GM23338 (cell line): ENCODE measurements around the gene ENTPD3. TPM values are rescaled to one million over a fixed set of nuclear protein-coding genes. Genes with fewer than 3 reads are reported as not detected.

ENCODE experiments used
- ATAC-seq: fragments of 200-7000 bp; cut with Tn5 transposase; 3 replicates; pipeline ENCODE4 v1.9.1; 2020
- DNase-seq: peaks from one replicate; pipeline ENCODE4 v3.0.0-alpha.2; 2015; ENCODE audit warnings: low spot score
- H2AFZ ChIP-seq: fragments of 200-600 bp; sonication (generic); 2 replicates; pipeline ENCODE4 v1.8.0; 2016; ENCODE audit warnings: antibody characterized with exemption, mild to moderate bottlenecking, moderate library complexity
- H3F3A ChIP-seq: fragments of 200-600 bp; sonication (generic); replicated peaks from 2 replicates; pipeline ENCODE4 v1.8.0; 2017; ENCODE audit warnings: antibody characterized with exemption, mixed run types, low read depth
- H3K27ac ChIP-seq: fragments of 200-600 bp; sonication (generic); 2 replicates; pipeline ENCODE4 v1.6.1; 2016; ENCODE audit warnings: low read depth
- H3K27me3 ChIP-seq: fragments of 200-600 bp; sonication (generic); 2 replicates; pipeline ENCODE4 v1.8.0; 2016; ENCODE audit warnings: mild to moderate bottlenecking, mixed run types, moderate library complexity; ENCODE audit not compliant: insufficient read depth
- H3K36me3 ChIP-seq: fragments of 200-600 bp; sonication (generic); 2 replicates; pipeline ENCODE4 v1.8.0; 2016; ENCODE audit warnings: mild to moderate bottlenecking; ENCODE audit not compliant: insufficient read depth
- H3K4me1 ChIP-seq: fragments of 200-600 bp; sonication (generic); 2 replicates; pipeline ENCODE4 v1.8.0; 2016; ENCODE audit warnings: mild to moderate bottlenecking, moderate library complexity; ENCODE audit not compliant: insufficient read depth
- H3K4me2 ChIP-seq: fragments of 200-600 bp; sonication (generic); 2 replicates; pipeline ENCODE4 v1.7.1; 2017; ENCODE audit warnings: mixed run types
- H3K4me3 ChIP-seq: fragments of 200-600 bp; sonication (generic); 2 replicates; pipeline ENCODE4 v1.6.1; 2016; ENCODE audit warnings: mixed run types
- H3K79me2 ChIP-seq: fragments of 200-600 bp; sonication (generic); replicated peaks from 2 replicates; pipeline ENCODE4 v1.8.0; 2017; ENCODE audit warnings: mild to moderate bottlenecking; ENCODE audit not compliant: insufficient read depth
- H3K9me2 ChIP-seq: fragments of 200-600 bp; sonication (generic); 2 replicates; pipeline ENCODE4 v1.8.0; 2017; ENCODE audit not compliant: insufficient read depth
- H4K20me1 ChIP-seq: fragments of 200-600 bp; sonication (generic); replicated peaks from 2 replicates; pipeline ENCODE4 v1.8.0; 2017; ENCODE audit warnings: mild to moderate bottlenecking; ENCODE audit not compliant: insufficient read depth
- H3K27ac Mint-ChIP-seq: 2 replicates; pipeline ENCODE4 v1.8.0; 2020; ENCODE audit warnings: inconsistent platforms, mild to moderate bottlenecking, moderate library complexity, mixed read lengths
- H3K27me3 Mint-ChIP-seq: 3 replicates; pipeline ENCODE4 v1.8.0; 2022; ENCODE audit warnings: low read depth, mild to moderate bottlenecking, moderate library complexity, mixed read lengths, inconsistent platforms; ENCODE audit not compliant: insufficient read depth, poor library complexity
- H3K36me3 Mint-ChIP-seq: 3 replicates; pipeline ENCODE4 v1.8.0; 2021; ENCODE audit warnings: low read depth, mild to moderate bottlenecking, inconsistent platforms, moderate library complexity, mixed read lengths
- H3K4me1 Mint-ChIP-seq: 3 replicates; pipeline ENCODE4 v1.8.0; 2020; ENCODE audit warnings: mild to moderate bottlenecking, inconsistent platforms, mixed read lengths
- H3K4me3 Mint-ChIP-seq: 3 replicates; pipeline ENCODE4 v1.8.0; 2021; ENCODE audit warnings: moderate library complexity, mild to moderate bottlenecking, inconsistent platforms, mixed read lengths
- H3K9me3 Mint-ChIP-seq: 3 replicates; pipeline ENCODE4 v1.8.0; 2020; ENCODE audit warnings: moderate library complexity, mild to moderate bottlenecking, inconsistent platforms, mixed read lengths
- CREB1 ChIP-seq: fragments of 250-450 bp; sonication (Bioruptor Pico); IDR thresholded peaks from 2 replicates; pipeline ENCODE4 v1.5.0; 2020; ENCODE audit warnings: low read depth, mild to moderate bottlenecking, moderate library complexity
- CTCF ChIP-seq, 2 experiments: fragments of 200-600 bp in 1 of 2; sonication (generic) in 1 of 2; conservative IDR thresholded peaks; 2 replicates each; pipeline versions ENCODE4 v1.5.1 to v1.6.1; 2016 to 2017; ENCODE audit warnings: antibody characterized with exemption in 2 of 2, low read depth in 2 of 2, mild to moderate bottlenecking in 2 of 2, moderate library complexity in 1 of 2
- ETS1 ChIP-seq: IDR thresholded peaks from 2 replicates; pipeline ENCODE4 v1.6.1; 2016; ENCODE audit warnings: antibody characterized with exemption
- EZH2 ChIP-seq: fragments of 200-600 bp; sonication (generic); IDR thresholded peaks from one replicate; pipeline ENCODE4 v1.8.0; 2017; ENCODE audit warnings: antibody characterized with exemption, mild to moderate bottlenecking, low read depth; ENCODE audit not compliant: unreplicated experiment
- EZH2phosphoT487 ChIP-seq: fragments of 200-600 bp; sonication (generic); IDR thresholded peaks from one replicate; pipeline ENCODE4 v1.8.1; 2018; ENCODE audit warnings: antibody characterized with exemption; ENCODE audit not compliant: unreplicated experiment
- JUNB ChIP-seq: IDR thresholded peaks from one replicate; pipeline ENCODE4 v1.6.1; 2016; ENCODE audit warnings: antibody characterized with exemption; ENCODE audit not compliant: unreplicated experiment
- NANOG ChIP-seq: IDR thresholded peaks from 2 replicates; pipeline ENCODE4 v1.6.1; 2016; ENCODE audit warnings: antibody characterized with exemption, borderline replicate concordance
- POLR2AphosphoS5 ChIP-seq: IDR thresholded peaks from 2 replicates; pipeline ENCODE4 v1.6.1; 2016; ENCODE audit warnings: antibody characterized with exemption, low read depth
- REST ChIP-seq: IDR thresholded peaks from one replicate; pipeline ENCODE4 v1.6.1; 2018; ENCODE audit warnings: antibody characterized with exemption; ENCODE audit not compliant: unreplicated experiment
- STAT1 ChIP-seq: IDR thresholded peaks from one replicate; pipeline ENCODE4 v1.6.1; 2016; ENCODE audit warnings: antibody characterized with exemption; ENCODE audit not compliant: unreplicated experiment
- ZNF114 ChIP-seq: fragments of 250-450 bp; sonication (Bioruptor Pico); IDR thresholded peaks from 2 replicates; pipeline ENCODE4 v1.5.0; 2020; ENCODE audit warnings: mild to moderate bottlenecking, moderate library complexity
- ZNF331 ChIP-seq: fragments of 250-450 bp; sonication (Bioruptor Pico); IDR thresholded peaks from 2 replicates; pipeline ENCODE4 v1.5.0; 2020; ENCODE audit warnings: low read depth, mild to moderate bottlenecking, moderate library complexity
- ZNF462 ChIP-seq: fragments of 250-450 bp; sonication (Bioruptor Pico); IDR thresholded peaks from 2 replicates; pipeline ENCODE4 v1.5.0; 2020; ENCODE audit warnings: mild to moderate bottlenecking, moderate library complexity
- polyA plus RNA-seq: library from polyadenylated mRNA; unstranded; fragments of >200 nt; fragmentation: Nextera tagmentation; extraction: Ambion mirVana; gene quantifications from 2 replicates; pipeline ENCODE4 v1.2.1, GENCODE V29; 2016
- total RNA-seq: library from RNA; depleted of rRNA; stranded (reverse); fragments of >200 nt; shearing (Covaris generic); gene quantifications from 2 replicates; pipeline ENCODE4 v1.2.3, GENCODE V29; 2014

The ENTPD3 gene
- total and polyA plus RNA-seq, 2 experiments from 2014 or later, result 0.32 to 0.63 TPM

GRCh38 chr3:40387895-40388254 lies 891 bp downstream of the ENTPD3 start:
- H3K27me3 Mint-ChIP-seq, result peaks cover 21% of the 10 kb centered on the region

More at GRCh38 chr3:40387895-40388254, 891 bp downstream of the ENTPD3 start:
- Histone ChIP-seq H3K4me2 (peak overlapping the region; percentile 96), H3K27me3 (peaks cover 40% of the 10 kb centered on the region), H3K27ac (no peak overlapping the region), H3K36me3 (no peaks in the 10 kb centered on the region), H3F3A (no peaks in the 10 kb centered on the region; the same call in 1 of the 2 replicates), H3K9me2 (no peaks in the 10 kb centered on the region), H3K79me2 (no peaks in the 10 kb centered on the region), H4K20me1 (no peaks in the 10 kb centered on the region), H2AFZ (peak overlapping the region; percentile 100), H3K4me3 (peak overlapping the region; percentile 88), H3K4me1 (peaks cover 9% of the 10 kb centered on the region)
- no peak overlapping the region for H3K27ac Mint-ChIP-seq
- H3K4me3 Mint-ChIP-seq, result peak overlapping the region; percentile 88
- TF ChIP-seq POLR2AphosphoS5 (no peak), STAT1 (no peak), ZNF114 (no peak), ETS1 (no peak), ZNF462 (CRISPR knock-in tag) (no peak), REST (no peak), EZH2 (no peak), EZH2phosphoT487 (no peak), NANOG (no peak), CTCF (conservative IDR thresholded peaks at IDR 0.05; ENCODE audit: low read depth in 2 of 2) (no peak), ZNF331 (CRISPR knock-in tag) (no peak), CREB1 (CRISPR knock-in tag) (no peak), JUNB (no peak)
- H3K9me3 Mint-ChIP-seq, result no peaks in the 10 kb centered on the region
- H3K4me1 Mint-ChIP-seq, result peaks cover 19% of the 10 kb centered on the region
- peak; percentile 19 for ATAC-seq
- peak; percentile 33 for DNase-seq
- no peaks in the 10 kb centered on the region for H3K36me3 Mint-ChIP-seq
